DOHH2 (cell line): ENCODE measurements around the gene ZNF639.

Source experiments
- H3F3A ChIP-seq: fragments of 200-600 bp; sonication (generic), shearing (Covaris generic); 2 replicates; pipeline ENCODE4 v1.6.0; 2016; ENCODE audit warnings: antibody characterized with exemption, mild to moderate bottlenecking; ENCODE audit not compliant: control insufficient read depth, insufficient read depth
- H3K27ac ChIP-seq: fragments of 200-600 bp; sonication (generic); 2 replicates; pipeline ENCODE4 v1.5.1; 2014; ENCODE audit warnings: low read depth, mild to moderate bottlenecking, low read length, moderate library complexity
- H3K27me3 ChIP-seq: fragments of 200-600 bp; sonication (generic); 2 replicates; pipeline ENCODE4 v1.6.1; 2014; ENCODE audit warnings: mild to moderate bottlenecking, low read length, mixed read lengths; ENCODE audit not compliant: control insufficient read depth
- H3K36me3 ChIP-seq: fragments of 200-600 bp; sonication (generic); 2 replicates; pipeline ENCODE4 v1.6.1; 2014; ENCODE audit warnings: mild to moderate bottlenecking, low read length, moderate library complexity, mixed read lengths; ENCODE audit not compliant: control insufficient read depth
- H3K4me1 ChIP-seq: fragments of 200-600 bp; sonication (generic); 2 replicates; pipeline ENCODE4 v1.6.1; 2014; ENCODE audit warnings: mild to moderate bottlenecking, low read length, mixed read lengths; ENCODE audit not compliant: control insufficient read depth
- H3K4me2 ChIP-seq: fragments of 200-600 bp; sonication (generic); 2 replicates; pipeline ENCODE4 v1.6.0; 2014; ENCODE audit warnings: mild to moderate bottlenecking, low read length, moderate library complexity
- H3K4me3 ChIP-seq: fragments of 200-600 bp; sonication (generic); 2 replicates; pipeline ENCODE4 v1.5.1; 2014; ENCODE audit warnings: mild to moderate bottlenecking, low read length, mixed read lengths
- H3K79me2 ChIP-seq: fragments of 200-600 bp; sonication (generic); 2 replicates; pipeline ENCODE4 v1.6.1; 2014; ENCODE audit warnings: mild to moderate bottlenecking, low read length, mixed read lengths; ENCODE audit not compliant: control insufficient read depth
- H3K9me2 ChIP-seq: fragments of 200-600 bp; sonication (generic); replicated peaks from 2 replicates; pipeline ENCODE4 v1.6.1; 2014; ENCODE audit warnings: mild to moderate bottlenecking, low read length, mixed read lengths; ENCODE audit not compliant: control insufficient read depth
- H3K9me3 ChIP-seq: fragments of 200-600 bp; sonication (generic); 2 replicates; pipeline ENCODE4 v1.6.1; 2014; ENCODE audit warnings: antibody characterized with exemption, low read length, mixed read lengths; ENCODE audit not compliant: control insufficient read depth, insufficient read depth
- H4K20me1 ChIP-seq: fragments of 200-600 bp; sonication (generic); 2 replicates; pipeline ENCODE4 v1.6.0; 2014; ENCODE audit warnings: low read depth, mild to moderate bottlenecking, antibody characterized with exemption, low read length, moderate library complexity; ENCODE audit not compliant: control insufficient read depth, insufficient read depth
- EZH2phosphoT487 ChIP-seq: fragments of 200-600 bp; sonication (generic); IDR thresholded peaks from 2 replicates; pipeline ENCODE4 v1.6.1; 2017; ENCODE audit warnings: borderline replicate concordance, mild to moderate bottlenecking, antibody characterized with exemption, low read length, moderate library complexity, mixed read lengths
- TF ChIP-seq, protein P1 (sequence below): fragments of 200-600 bp; sonication (generic); IDR thresholded peaks from one replicate; pipeline ENCODE4 v1.5.1; 2014; ENCODE audit warnings: antibody characterized with exemption, mild to moderate bottlenecking, low read depth, low read length; ENCODE audit not compliant: poor library complexity, severe bottlenecking

The ZNF639 gene

GRCh38 chr3:179363332-179363731 lies 40.5 kb downstream of the ZNF639 start:
- no peaks in the 10 kb centered on the region for H3K4me1 ChIP-seq
- peaks cover 56% of the 10 kb centered on the region for H3K36me3 ChIP-seq

DNA sequence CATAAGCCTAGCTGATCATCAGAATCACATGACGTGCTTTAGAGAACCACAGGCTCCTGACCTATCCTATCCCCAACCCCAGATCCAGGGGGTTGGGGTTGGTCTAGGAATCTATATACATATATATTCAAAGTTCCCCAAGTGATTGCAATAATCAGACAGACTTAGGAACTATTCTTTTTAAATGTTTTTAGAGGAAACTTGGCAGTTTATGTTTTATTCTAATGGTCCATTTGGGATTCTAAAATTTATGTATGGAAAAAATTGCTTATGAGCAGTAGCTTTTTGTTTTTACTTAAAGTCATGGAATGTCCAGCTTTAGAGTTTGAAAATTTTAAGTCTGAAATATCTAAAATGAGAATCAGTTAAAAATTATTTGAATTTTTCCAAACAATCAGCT lies 46.8 kb downstream of the ZNF639 start:
- no peaks in the 10 kb centered on the region for H3K27me3 ChIP-seq
- TF ChIP-seq EZH2phosphoT487: no peak
- TF ChIP-seq, protein P1, sequence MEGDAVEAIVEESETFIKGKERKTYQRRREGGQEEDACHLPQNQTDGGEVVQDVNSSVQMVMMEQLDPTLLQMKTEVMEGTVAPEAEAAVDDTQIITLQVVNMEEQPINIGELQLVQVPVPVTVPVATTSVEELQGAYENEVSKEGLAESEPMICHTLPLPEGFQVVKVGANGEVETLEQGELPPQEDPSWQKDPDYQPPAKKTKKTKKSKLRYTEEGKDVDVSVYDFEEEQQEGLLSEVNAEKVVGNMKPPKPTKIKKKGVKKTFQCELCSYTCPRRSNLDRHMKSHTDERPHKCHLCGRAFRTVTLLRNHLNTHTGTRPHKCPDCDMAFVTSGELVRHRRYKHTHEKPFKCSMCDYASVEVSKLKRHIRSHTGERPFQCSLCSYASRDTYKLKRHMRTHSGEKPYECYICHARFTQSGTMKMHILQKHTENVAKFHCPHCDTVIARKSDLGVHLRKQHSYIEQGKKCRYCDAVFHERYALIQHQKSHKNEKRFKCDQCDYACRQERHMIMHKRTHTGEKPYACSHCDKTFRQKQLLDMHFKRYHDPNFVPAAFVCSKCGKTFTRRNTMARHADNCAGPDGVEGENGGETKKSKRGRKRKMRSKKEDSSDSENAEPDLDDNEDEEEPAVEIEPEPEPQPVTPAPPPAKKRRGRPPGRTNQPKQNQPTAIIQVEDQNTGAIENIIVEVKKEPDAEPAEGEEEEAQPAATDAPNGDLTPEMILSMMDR: no peak
- H3K9me2 ChIP-seq: no peaks in the 10 kb centered on the region
- no peaks in the 10 kb centered on the region for H4K20me1 ChIP-seq
- peaks cover 45% of the 10 kb centered on the region for H3K36me3 ChIP-seq
- H3K9me3 ChIP-seq: no peaks in the 10 kb centered on the region
- H3K4me3 ChIP-seq: no peak overlapping the region
- 0 out of 2 replicates have a peak, but pooled peaks cover 6% of the 10 kb centered on the region for H3F3A ChIP-seq
- H3K27ac ChIP-seq: no peak overlapping the region
- no peaks in the 10 kb centered on the region for H3K79me2 ChIP-seq
- no peaks in the 10 kb centered on the region for H3K4me1 ChIP-seq
- H3K4me2 ChIP-seq: no peak overlapping the region

More at GRCh38 chr3:179363332-179363731, 40.5 kb downstream of the ZNF639 start:
- no peaks in the 10 kb centered on the region for H4K20me1 ChIP-seq
- H3K79me2 ChIP-seq: no peaks in the 10 kb centered on the region
- H3K4me3 ChIP-seq: no peak overlapping the region
- H3K4me2 ChIP-seq: no peak overlapping the region
- H3K27ac ChIP-seq: no peak overlapping the region
- H3K9me3 ChIP-seq: no peaks in the 10 kb centered on the region
- TF ChIP-seq EZH2phosphoT487: no peak
- TF ChIP-seq, protein P1: no peak
- no peaks in the 10 kb centered on the region for H3K9me2 ChIP-seq
- H3K27me3 ChIP-seq: no peaks in the 10 kb centered on the region
- no peaks in the 10 kb centered on the region for H3F3A ChIP-seq

DNA sequence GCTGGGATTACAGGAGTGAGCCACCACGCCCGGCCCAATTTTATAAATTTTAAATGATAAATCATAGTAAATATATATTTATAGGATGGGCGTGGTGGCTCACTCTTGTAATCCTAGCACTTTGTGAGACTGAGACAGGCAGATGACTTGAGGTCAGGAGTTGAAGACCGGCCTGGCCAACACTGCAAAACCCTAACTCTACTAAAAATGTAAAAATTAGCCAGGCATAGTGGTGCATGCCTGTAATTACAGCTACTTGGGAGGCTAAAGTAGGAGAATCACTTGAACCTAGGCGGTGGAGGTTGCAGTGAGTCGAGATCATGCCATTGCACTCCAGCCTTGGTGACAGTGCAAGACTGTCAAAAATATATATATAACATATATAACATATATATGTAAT lies 51.1 kb downstream of the ZNF639 start:
- Histone ChIP-seq H3K79me2 (no peaks in the 10 kb centered on the region), H4K20me1 (no peaks in the 10 kb centered on the region), H3K27me3 (no peaks in the 10 kb centered on the region), H3K36me3 (peaks cover 53% of the 10 kb centered on the region), H3K27ac (no peak overlapping the region), H3K9me3 (no peaks in the 10 kb centered on the region), H3K9me2 (no peaks in the 10 kb centered on the region), H3K4me3 (no peak overlapping the region), H3K4me2 (no peak overlapping the region), H3K4me1 (no peaks in the 10 kb centered on the region), H3F3A (0 out of 2 replicates have a peak, but pooled peaks cover 6% of the 10 kb centered on the region)
- TF ChIP-seq EZH2phosphoT487: no peak
- TF ChIP-seq, protein P1: no peak
